ENCODE results near the gene ANKRD16. TPM values are rescaled to one million over a fixed set of nuclear protein-coding genes. Genes with fewer than 3 reads are reported as not detected.
"Not testable (repeated sequence)": the region's sequence is repeated elsewhere in the genome, so short reads cannot be mapped to it uniquely, and the experiment has no call there.

ANKRD16 gene
- total RNA-seq, 4 donors from 2014 or later: 8.0 to 19.8 (median 13.1) TPM

- no peaks in the 10 kb centered on the region for H3K4me1 ChIP-seq
- H3K36me3 ChIP-seq: no peaks in the 10 kb centered on the region
- DNase-seq: no peak
- no peak overlapping the region for H3K27ac ChIP-seq
- intact Hi-C loops (cut with DNase I): no loop called here
- no peaks in the 10 kb centered on the region for H3K9me3 ChIP-seq
- H3K27me3 ChIP-seq: no peaks in the 10 kb centered on the region
- WGBS, 2 donors: 90 to 92% methylated on average over 8 of the region's 8 CpGs
- H3K4me3 ChIP-seq (replicated peaks in 1 of 3): no peak overlapping the region
- TF ChIP-seq POLR2A (IDR thresholded peaks at IDR 0.05) (no peak), CTCF (IDR thresholded peaks at IDR 0.05) (no peak)
Observed at GRCh38 chr10:5831446-5831782, 58.3 kb downstream of the ANKRD16 start.

GRCh38 chr10:5830629-5831445 is 58.9 kb downstream of the ANKRD16 start:
- Histone ChIP-seq H3K36me3 (no peaks in the 10 kb centered on the region), H3K4me1 (no peaks in the 10 kb centered on the region), H3K9me3 (no peaks in the 10 kb centered on the region), H3K27me3 (no peaks in the 10 kb centered on the region), H3K27ac (no peak overlapping the region), H3K4me3 (replicated peaks in 1 of 3) (no peak overlapping the region)
- WGBS, 2 donors: 85 to 90% methylated on average over 13 to 14 of the region's 14 CpGs
- intact Hi-C loops (cut with DNase I): no loop called here
- TF ChIP-seq POLR2A (IDR thresholded peaks at IDR 0.05): no peak
- TF ChIP-seq CTCF (IDR thresholded peaks at IDR 0.05): no peak
- DNase-seq: no peak

- 57 to 64% methylated on average over 9 of the region's 9 CpGs for WGBS, 2 donors
- Histone ChIP-seq H3K4me3 (replicated peaks in 1 of 3) (no peak overlapping the region), H3K4me1 (no peaks in the 10 kb centered on the region), H3K9me3 (no peaks in the 10 kb centered on the region), H3K27me3 (no peaks in the 10 kb centered on the region), H3K27ac (no peak overlapping the region), H3K36me3 (no peaks in the 10 kb centered on the region)
- TF ChIP-seq POLR2A (IDR thresholded peaks at IDR 0.05): no peak
- TF ChIP-seq CTCF (IDR thresholded peaks at IDR 0.05): no peak
- intact Hi-C loops (cut with DNase I): no loop called here
- no peak for DNase-seq
Observed at GRCh38 chr10:5829267-5829666, 60.4 kb downstream of the ANKRD16 start.

- no peak overlapping the region for H3K4me3 ChIP-seq (replicated peaks in 1 of 3)
- H3K27ac ChIP-seq: no peak overlapping the region
- no peaks in the 10 kb centered on the region for H3K4me1 ChIP-seq
- intact Hi-C loops (cut with DNase I): no loop called here
- TF ChIP-seq CTCF (IDR thresholded peaks at IDR 0.05) (no peak), POLR2A (IDR thresholded peaks at IDR 0.05) (no peak)
- H3K27me3 ChIP-seq: no peaks in the 10 kb centered on the region
- no peaks in the 10 kb centered on the region for H3K9me3 ChIP-seq
- 84 to 87% methylated on average over 15 to 16 of the region's 16 CpGs for WGBS, 2 donors
- no peaks in the 10 kb centered on the region for H3K36me3 ChIP-seq
- DNase-seq: no peak
Observed at GRCh38 chr10:5828725-5829124, 61.0 kb downstream of the ANKRD16 start.

- DNase-seq: no peak
- TF ChIP-seq POLR2A (IDR thresholded peaks at IDR 0.05): no peak
- no peak for TF ChIP-seq CTCF (IDR thresholded peaks at IDR 0.05)
- H3K4me3 ChIP-seq (replicated peaks in 1 of 3): no peak overlapping the region
- H3K9me3 ChIP-seq: no peaks in the 10 kb centered on the region
- WGBS, 2 donors: 80 to 85% methylated on average over 6 of the region's 6 CpGs
- no peaks in the 10 kb centered on the region for H3K4me1 ChIP-seq
- intact Hi-C loops (cut with DNase I): no loop called here
- H3K27ac ChIP-seq: no peak overlapping the region
- H3K27me3 ChIP-seq: no peaks in the 10 kb centered on the region
- H3K36me3 ChIP-seq: no peaks in the 10 kb centered on the region
Observed at GRCh38 chr10:5827841-5828240, 61.9 kb downstream of the ANKRD16 start.

GRCh38 chr10:5826511-5826910 is 63.2 kb downstream of the ANKRD16 start:
- H3K4me1 ChIP-seq; H3K36me3 ChIP-seq; H3K27ac ChIP-seq; DNase-seq; H3K4me3 ChIP-seq (replicated peaks in 1 of 3); intact Hi-C loops (cut with DNase I); H3K27me3 ChIP-seq; H3K9me3 ChIP-seq: not testable (repeated sequence)
- 95 to 96% methylated on average over 6 of the region's 6 CpGs for WGBS, 2 donors
